Muscle of back (tissue), 13 donors: ENCODE measurements around the gene SBK2. TPM values are rescaled to one million over a fixed set of nuclear protein-coding genes. Genes with fewer than 3 reads are reported as not detected.
"Not testable (repeated sequence)": the region's sequence is repeated elsewhere in the genome, so short reads cannot be mapped to it uniquely, and the experiment has no call there.

Experiments
- DNase-seq, 3 donors: peaks; one replicate each; pipeline versions ENCODE4 v3.0.0 to v3.0.0-alpha.2; 2013
- long read RNA-seq, 9 donors: transcript quantifications; one replicate each; lab custom pipeline, GENCODE V29; 2026
- polyA plus RNA-seq, 10 donors: library from polyadenylated mRNA; unstranded; fragments of 120-200 nt; gene quantifications; one replicate each; pipeline ENCODE4 v1.2.1, GENCODE V29; 2013; ENCODE audit not compliant: insufficient read length in 10 of 10

SBK2 gene
- polyA plus RNA-seq: 1 to 10 TPM in 9 of 10 donors, under 1 TPM in 1; 0.90 to 6.8 (median 3.3) TPM
- long read RNA-seq, donor 1: 0 reads
- long read RNA-seq, donor 2: 0 reads
- long read RNA-seq, donor 3: 0 reads
- long read RNA-seq, donor 4: 0 reads
- long read RNA-seq, donor 5: 0 reads
- long read RNA-seq, donor 6, partial matches to known transcripts: 0 of 1 reads
- long read RNA-seq, donor 6, other reads (novel, unspliced or antisense): 0 of 1 reads
- long read RNA-seq, donor 7, partial matches to known transcripts: 5 of 6 reads
- long read RNA-seq, donor 7, other reads (novel, unspliced or antisense): 0 of 6 reads
- long read RNA-seq, donor 8: 0 reads
- long read RNA-seq, donor 9: 0 reads

GRCh38 chr19:55536951-55537740 lies at the start of gene SBK2:
TSS of gene SBK2 (minus strand) at chr19:55537133. CDS start at chr19:55536294, 839 bp downstream.
- no peak for DNase-seq

DNA sequence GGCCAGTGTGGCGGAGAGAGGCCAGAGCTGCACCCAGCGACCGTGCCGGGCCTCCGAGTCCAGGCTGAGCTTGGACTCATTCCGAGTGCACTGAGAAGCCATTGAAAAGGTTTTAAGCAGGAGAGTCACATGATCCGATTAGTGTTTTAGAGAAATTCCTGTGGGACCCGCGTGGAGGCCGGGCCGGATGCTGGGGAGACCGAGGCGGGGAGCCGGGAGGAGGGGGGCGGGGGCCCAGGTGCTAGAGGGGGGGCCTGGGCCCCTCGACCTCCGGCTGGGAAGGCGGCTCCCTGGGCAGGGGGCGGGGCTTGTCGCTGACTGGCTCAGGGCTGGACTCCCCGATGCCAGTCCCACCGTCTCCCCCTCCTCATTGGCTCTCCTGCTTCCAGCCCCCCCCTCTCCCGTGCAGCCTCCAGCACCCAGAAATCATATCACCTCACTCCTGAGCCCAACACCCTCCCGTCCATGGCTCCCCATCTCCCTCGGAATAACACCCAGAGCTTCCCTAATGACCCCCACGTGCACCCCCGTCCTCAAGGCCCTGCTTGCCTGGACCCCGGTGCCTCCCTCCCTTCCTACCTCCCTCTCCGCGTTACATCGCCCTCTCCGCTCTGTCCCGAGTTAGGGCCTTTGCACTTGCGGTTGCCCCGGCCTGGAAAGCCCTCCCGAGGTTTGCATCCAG lies 48.9 kb upstream of the SBK2 start:
- peak; percentile 75 to 93 (median 82) for DNase-seq

DNA sequence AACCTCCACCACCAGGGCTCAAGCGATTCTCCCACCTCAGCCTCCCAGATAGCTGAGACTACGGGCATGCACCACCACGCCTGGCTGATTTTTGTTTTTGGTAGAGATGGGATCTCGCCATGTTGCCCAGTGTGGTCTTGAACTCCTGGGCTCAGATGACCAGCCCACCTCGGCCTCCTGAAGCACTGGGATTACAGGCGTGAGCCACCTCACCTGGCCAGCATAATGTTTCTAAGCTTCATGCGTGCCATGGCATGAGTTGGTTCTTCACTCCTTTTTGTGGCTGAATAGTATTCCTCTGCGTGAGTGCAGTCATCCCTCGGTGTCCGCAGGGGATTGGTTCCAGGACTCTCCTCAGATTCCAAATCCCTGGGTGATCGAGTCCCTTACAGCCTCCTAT lies 47.9 kb upstream of the SBK2 start:
- no peak for DNase-seq

DNA sequence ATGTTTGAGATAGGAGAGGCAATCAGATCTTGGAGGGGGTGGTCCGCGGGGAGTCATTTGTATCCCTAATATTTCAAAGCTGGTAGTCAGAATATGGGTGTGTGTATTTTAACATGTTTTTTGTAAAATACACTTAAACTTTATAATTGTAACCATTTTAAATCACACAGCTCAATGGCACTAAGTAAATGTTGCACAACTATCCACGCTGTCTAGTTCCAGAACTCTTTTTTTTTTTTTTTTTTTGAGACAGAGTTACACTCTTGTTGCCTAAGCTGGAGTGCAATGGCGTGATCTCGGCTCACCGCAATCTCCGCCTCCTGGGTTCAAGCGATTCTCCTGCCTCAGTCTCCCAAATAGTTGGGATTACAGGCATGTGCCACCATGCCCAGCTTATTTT lies 47.0 kb upstream of the SBK2 start:
- DNase-seq: not testable (repeated sequence)

GRCh38 chr19:55582284-55582683 lies 45.4 kb upstream of the SBK2 start:
- not testable (repeated sequence) for DNase-seq

- DNase-seq: no peak
Observed at GRCh38 chr19:55581823-55582223, 44.9 kb upstream of the SBK2 start.

- no peak for DNase-seq
Observed at GRCh38 chr19:55581145-55581822, 44.4 kb upstream of the SBK2 start.

DNA sequence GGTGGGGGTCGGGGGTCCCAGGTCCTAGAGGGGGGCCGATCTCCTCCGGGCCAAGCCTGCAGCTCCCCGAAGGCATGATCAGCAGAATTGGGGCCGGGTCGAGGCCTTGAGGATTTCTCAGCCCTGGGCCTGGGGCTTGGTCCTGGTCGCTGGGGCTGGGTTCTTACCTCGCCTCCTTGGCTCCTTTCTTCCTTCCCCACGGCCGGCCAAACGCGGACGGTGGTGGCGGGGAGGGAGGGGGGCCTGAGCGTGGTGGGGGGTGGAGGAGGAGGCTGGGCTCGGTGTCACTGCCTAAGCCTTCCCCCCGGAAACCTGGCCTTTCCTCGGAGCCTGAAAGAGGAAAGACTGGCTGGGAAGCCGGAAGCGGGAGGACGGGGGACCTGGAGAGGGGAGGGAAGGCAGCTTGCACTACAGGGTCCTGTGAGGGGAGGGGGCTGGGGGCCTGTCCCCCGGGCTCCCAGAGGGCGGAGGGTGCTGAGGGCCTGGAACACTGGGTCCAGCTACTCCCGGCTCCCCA lies 43.8 kb upstream of the SBK2 start, which contains the start of gene ZNF579:
TSS of gene ZNF579 (minus strand) at position 221 of the 517 bp plus-strand sequence. CDS start 1,209 bp downstream, outside the sequence.
- DNase-seq: peak; percentile 89 to 94 (median 93)

DNA sequence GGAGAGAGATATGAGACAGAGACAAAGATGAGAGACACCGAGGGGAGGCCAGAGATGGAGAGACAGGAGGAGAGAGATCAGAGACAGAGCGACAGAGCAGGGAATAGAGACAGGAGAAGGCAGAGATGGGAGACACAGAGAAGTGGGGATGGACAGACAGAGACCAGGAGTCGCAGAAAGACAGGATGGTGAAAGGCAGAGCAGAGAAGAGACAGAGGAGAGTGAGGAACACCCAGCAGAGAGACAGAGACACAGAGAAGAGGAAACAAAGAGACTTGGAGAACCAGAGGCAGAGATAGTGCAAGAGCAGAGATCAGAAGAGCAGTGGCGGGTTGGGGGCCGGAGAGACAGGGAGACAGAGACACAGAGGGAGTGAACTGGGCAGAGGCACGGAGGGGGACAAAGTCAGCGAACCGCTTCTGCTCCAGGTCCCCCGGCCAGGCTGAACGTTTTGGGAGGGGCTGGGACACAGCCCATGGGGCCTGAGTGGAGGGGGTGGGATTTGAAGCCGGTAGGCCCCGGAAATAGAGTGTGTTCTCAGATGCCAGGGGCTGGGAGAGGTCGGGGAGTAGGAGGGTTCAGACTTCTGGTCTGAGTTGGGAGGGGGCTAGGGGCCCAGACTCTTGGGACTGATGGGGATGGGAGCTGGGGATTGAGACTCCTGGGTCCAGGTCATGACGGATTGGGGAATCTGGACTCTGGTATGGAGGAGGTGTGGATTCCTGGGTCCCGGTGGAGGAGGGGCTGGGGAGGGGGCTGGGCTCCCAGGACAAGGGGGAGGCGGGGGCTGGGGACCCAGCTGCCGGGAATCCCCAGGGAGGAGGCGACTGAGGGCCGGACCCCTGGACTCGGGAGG lies 43.1 kb upstream of the SBK2 start:
- peak in 2 of 3 donors; percentile 59 to 83 for DNase-seq

- no peak for DNase-seq
Observed at GRCh38 chr19:55578761-55579747, 42.1 kb upstream of the SBK2 start.

DNA sequence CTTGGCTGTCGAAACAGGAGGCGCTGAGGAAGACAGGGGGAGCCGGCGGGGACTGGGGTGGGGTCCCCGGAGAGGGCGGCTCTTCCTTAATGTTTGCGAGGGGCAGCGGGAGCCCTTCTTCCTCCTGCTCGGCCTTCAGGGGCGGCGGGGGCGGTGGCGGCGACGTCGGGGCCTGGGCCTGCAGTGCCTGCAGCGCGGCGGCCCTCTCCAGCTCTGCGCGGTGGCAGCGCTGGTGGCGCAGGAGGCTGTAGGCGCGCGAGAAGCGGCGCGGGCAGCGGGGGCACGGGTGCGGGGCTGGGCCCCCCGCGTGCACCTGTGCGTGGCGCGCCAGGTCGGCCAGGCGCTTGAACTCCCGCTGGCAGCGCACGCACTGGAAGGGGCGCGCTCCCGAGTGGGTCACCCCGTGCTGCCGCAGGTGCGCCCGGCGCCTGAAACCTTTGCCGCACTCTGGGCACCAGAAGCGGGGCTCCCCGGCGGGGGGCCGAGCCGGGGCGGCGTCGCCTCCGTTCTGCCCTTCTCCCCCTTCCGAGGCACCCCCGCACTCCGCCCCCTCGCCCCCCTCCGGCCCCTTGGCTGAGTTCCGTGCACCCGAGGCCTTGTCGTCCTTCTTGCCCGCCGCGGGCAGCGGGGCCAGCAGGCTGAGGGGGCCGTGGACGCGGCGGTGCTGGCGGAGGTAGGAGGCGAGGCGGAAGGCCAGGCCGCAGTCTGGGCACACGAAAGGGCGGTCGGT lies 41.3 kb upstream of the SBK2 start:
- DNase-seq: no peak

- no peak for DNase-seq
Observed at GRCh38 chr19:55576746-55577145, 39.8 kb upstream of the SBK2 start.

- not testable (repeated sequence) for DNase-seq
Observed at GRCh38 chr19:55573929-55574328, 37.0 kb upstream of the SBK2 start.

- DNase-seq: not testable (repeated sequence)
Observed at GRCh38 chr19:55569477-55569876, 32.5 kb upstream of the SBK2 start.

GRCh38 chr19:55567708-55568328 lies 30.9 kb upstream of the SBK2 start:
- no peak for DNase-seq

DNA sequence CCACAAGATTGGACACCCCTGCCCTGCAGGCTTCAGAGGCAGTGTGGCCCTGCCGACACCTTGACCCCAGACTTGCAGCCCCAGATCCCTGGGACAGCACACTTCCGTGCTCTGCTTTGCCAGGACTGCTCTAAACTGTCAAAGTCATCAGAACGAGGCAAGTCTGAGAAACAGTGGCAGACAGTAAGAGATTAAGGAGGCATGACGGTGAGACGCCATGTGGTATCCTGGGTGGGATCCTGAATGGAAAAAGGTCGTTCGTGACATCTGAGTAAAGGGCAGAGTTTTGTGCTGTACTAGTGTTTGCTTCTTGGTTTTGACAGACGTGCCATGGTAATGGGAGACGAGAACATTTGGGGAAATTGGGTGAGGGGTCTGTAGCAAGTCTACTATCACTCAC lies 29.9 kb upstream of the SBK2 start:
- no peak for DNase-seq

GRCh38 chr19:55563261-55563690 lies 26.3 kb upstream of the SBK2 start:
- DNase-seq: peak in 1 of 3 donors; percentile 43

DNA sequence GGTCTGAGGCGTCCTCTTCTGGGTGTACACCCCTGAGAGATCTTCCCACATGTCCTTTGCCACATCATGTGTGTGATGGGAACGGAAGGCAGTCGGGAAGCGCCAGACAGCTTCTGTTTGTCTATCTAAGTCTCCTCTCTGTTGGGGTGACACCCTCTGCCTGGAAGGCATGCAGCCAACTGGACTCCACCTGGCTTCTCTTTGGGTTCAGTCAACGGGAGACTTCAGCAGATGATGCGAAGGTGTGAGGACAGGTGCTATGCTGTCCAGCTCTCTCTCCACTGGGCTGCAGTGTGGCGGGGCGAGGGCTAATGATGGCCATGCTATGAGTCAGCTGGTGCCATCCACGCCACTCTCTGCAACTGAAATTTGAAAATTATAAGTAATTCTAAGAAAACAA lies 22.8 kb upstream of the SBK2 start:
- no peak for DNase-seq
